Stimulated activated CD8-positive, alpha-beta memory T cell treated with anti-CD3 and anti-CD28 coated beads, Interleukin-15, amount 100 ng/mL, for 1 hour (primary cell): Measurements from ENCODE around the gene SPC24.
"Not testable (repeated sequence)": the region's sequence is repeated elsewhere in the genome, so short reads cannot be mapped to it uniquely, and the experiment has no call there.

Experiments used
- DNase-seq: peaks from one replicate; pipeline ENCODE4 v3.0.0-alpha.2; 2020; ENCODE audit warnings: low read depth

SPC24 gene

GRCh38 chr19:11164879-11165406, 9.4 kb upstream of the SPC24 start:
- no peak for DNase-seq

- no peak for DNase-seq
Observed at GRCh38 chr19:11164296-11164695, 8.7 kb upstream of the SPC24 start.

- DNase-seq, result not testable (repeated sequence)
Observed at GRCh38 chr19:11160440-11160768, 4.8 kb upstream of the SPC24 start.

DNA sequence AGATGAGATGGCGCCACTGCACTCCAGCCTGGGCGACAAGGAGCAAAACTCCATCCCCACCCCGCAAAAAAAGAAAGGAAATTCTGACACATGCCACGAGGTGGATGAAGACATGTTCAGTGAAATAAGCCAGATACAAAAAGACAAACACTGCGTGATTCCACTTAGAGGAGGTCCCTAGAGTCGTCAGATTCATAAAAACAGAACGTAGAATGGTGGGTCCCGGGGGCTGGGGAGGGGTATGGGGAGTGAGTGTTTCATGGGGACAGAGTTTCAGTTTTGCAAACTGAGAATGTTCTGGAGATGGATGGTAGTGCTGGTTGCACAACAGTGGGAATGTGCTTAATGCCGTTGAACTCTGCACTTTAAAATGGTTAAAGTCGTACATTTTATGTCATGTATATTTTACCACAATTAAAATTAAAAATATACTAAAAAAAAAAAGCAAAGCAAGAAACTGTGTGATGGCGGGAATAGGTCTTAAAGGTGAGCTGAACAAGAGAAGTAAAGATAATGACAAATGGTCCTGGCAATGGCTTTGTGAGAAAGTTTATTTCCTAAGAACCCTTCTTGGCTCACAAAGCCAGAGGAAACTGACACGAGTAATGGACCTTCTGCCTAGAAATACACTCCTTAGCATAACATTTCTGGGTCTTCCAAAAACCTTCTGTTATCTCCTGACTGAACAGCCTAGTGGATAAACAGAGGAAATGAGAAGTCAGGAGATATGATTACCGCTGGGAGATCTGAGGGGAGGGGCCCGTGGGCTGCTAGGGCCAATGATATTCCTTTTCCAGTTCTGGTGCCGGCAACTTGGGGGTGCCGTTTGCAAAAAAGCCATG, 4.2 kb upstream of the SPC24 start:
- DNase-seq, result no peak

DNA sequence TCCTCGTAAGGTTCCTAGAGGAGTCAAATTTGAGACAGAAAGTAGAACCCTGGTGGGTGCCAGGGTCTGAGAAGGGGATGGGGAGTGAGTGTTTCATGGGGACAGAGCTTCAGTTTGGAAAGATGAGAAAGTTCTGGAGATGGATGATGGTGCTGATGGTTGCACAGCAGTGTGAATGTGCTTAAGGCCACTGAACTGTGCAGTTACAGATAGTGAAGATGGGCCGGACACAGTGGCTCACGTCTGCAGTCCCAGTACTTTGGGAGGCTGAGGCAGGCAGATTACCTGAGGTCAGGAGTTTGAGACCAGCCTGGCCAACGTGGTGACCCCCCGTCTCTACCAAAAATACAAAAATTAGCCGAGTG, 917 bp downstream of the SPC24 start:
- DNase-seq, result no peak

DNA sequence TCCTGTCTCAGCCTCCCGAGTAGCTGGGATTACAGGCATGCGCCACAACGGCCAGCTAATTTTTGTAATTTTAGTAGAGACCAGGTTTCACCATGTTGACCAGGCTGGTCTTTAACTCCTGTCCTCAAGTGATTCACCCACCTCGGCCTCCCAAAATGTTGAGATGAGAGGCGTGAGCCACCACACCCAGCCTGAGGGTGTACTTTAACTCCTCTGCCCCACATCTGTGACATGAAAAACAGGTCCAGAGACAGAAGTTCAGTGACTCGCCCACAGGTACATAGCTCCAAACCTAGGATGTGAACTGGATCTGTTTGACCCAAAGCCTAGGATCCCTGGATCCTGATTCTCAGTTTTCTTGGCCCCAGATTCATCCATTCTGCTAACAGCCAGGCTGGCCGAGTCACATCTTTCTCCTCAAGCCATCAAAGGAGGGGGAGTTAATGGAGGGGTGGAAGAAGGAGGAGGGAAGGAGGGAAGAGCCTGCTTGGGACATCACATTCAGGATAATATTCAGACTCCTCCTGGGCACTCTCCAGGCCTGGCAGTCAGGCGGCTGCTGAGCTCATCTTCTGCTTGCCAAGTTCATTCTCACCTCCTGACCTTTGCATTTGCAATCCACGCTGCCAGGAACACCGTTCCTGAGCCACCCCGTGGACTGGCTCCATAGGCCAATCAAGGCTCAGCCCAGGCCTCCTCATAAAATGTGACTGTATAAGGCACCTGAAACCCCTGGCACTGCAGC, 3.1 kb downstream of the SPC24 start:
- DNase-seq, result no peak

- DNase-seq, result no peak
Observed at GRCh38 chr19:11151181-11151580, 4.4 kb downstream of the SPC24 start.

- DNase-seq, result no peak
Observed at GRCh38 chr19:11148001-11148400, 7.6 kb downstream of the SPC24 start.

GRCh38 chr19:11145536-11145924, 10.1 kb downstream of the SPC24 start:
- no peak for DNase-seq

GRCh38 chr19:11142528-11143171, 12.9 kb downstream of the SPC24 start:
- no peak for DNase-seq

GRCh38 chr19:11141937-11142527, 13.6 kb downstream of the SPC24 start:
- no peak for DNase-seq

- DNase-seq, result no peak
Observed at GRCh38 chr19:11140896-11141295, 14.7 kb downstream of the SPC24 start.

DNA sequence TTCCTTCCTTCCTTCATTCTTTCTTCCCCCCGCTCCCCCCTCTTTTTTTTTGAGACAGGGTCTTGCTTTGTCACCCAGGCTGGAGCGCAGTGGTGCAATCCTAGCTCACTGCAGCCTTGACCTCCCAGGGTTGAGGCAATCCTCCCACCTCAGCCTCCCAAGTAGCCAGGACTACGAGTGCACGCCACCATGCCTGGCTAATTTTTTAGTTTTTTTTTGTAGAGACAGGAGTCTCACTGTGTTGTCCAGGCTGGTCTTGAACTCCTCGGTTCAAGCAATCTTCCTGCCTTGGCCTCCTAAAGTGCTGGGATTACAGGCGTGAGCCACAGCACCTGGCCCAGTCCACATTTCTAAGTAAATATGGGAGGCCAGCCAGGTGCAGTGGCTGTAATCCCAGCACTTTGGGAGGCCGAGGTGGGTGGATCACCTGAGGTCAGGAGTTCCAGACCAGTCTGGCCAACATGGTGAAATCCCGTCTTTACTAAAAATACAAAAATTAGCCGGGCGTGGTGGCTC, 15.5 kb downstream of the SPC24 start:
- DNase-seq, result not testable (repeated sequence)

- no peak for DNase-seq
Observed at GRCh38 chr19:11138601-11139300, 16.8 kb downstream of the SPC24 start.

GRCh38 chr19:11137542-11138384, 17.8 kb downstream of the SPC24 start:
- no peak for DNase-seq

DNA sequence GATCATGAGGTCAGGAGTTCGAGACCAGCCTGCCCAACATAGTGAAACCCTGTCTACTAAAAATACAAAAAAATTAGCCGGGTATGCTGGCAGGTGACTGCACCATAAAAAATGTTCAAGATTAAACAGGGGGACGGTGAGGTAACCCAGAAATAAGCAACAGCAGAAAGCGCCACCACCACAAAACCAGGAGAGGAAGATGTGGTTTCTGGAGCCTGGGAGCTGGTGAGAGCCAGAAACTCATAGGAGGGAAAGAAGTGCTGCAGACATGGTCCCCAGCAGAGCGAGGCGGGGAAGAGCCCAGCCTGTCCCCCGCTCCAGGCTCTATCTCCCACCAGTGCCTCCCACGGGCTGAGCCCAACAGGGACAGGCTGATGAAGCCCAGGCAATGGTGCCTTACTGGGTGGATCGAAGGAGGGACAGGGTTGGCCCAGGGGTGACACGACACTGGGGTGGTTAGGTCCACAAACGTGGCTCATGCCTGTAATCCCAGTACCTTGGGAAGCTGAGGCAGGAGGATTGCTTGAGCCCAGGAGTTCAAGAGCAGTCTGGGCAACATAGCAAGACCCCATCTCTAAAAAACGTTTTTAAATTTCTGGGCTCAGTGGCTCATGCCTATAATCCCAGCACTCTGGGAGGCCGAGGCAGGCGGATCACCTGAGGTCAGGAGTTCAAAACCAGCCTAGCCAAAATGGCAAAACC, 19.0 kb downstream of the SPC24 start:
- DNase-seq, result no peak

DNA sequence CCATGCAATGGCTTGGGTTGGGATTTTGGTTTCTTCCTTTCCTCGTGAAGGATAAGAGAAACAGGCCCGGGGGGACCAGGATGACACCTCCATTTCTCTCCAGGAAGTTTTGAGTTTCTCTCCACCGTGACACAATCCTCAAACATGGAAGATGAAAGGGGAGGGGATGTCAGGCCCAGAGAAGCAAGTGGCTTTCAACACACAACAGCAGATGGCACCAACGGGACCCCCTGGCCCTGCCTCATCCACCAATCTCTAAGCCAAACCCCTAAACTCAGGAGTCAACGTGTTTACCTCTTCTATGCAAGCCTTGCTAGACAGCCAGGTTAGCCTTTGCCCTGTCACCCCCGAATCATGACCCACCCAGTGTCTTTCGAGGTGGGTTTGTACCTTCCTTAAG, 24.1 kb downstream of the SPC24 start:
- no peak for DNase-seq

DNA sequence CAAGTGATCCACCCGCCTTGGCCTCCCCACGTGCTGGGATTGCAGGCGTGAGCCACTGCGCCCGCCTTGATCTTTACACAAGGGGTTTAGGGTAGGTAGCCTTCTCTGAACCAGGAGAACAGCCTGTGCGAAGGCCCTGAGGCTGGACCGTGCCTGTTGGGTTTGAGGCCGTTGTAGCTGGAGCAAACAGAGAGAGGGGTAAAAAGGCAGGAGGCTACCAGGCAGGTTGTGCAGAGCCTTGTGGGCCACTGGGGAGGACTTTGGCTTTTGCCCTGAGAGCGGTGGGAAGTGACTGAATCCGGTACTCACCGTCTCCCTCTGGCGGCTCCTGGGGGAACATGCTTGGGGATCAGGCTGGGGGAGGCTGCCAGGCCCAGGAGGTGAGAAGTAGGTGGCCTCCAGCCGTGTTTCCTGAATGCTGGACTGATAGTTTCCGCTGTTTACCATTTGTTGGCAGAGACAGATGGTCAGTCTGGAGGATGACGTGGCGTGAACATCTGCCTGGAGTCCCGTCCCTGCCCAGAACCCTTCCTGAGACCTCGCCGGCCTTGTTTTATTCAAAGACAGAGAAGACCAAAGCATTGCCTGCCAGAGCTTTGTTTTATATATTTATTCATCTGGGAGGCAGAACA, 24.6 kb downstream of the SPC24 start:
- peak; percentile 63 for DNase-seq

DNA sequence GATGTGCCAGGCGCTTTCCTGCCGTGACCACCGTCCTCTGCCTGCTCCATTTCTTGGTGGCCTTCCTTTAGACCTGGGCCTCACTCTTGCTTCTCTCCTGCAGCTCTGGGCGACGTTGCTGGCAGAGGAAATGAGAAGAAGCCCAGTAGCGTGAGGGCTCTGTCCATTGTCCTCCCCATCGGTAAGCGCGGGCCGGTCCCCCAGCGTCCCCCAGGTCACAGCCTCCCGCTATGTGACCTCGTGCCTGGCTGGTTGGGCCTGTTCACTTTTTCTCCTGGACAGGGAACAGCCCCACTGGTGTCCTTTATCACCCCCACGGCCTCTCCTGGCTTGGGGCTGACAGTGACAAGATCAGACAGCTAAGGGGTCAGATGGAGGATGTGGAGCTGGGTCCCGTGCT, 27.7 kb downstream of the SPC24 start:
- DNase-seq, result no peak
